ENCODE results near the gene GRIK4.
"Not testable (repeated sequence)": the region's sequence is repeated elsewhere in the genome, so short reads cannot be mapped to it uniquely, and the experiment has no call there.

GRCh38 chr11:121031648-121032047 lies 520.1 kb downstream of the GRIK4 start:
- not testable (repeated sequence) for TF ChIP-seq EZH2 (IDR thresholded peaks at IDR 0.05; ENCODE audit: insufficient read depth, poor library complexity, severe bottlenecking); EZH2phosphoT487 (IDR thresholded peaks at IDR 0.05; ENCODE audit: insufficient read depth, low read depth)
